Endothelial cell of umbilical vein (primary cell): Measurements from ENCODE around the gene LRRC72. TPM values are rescaled to one million over a fixed set of nuclear protein-coding genes. Genes with fewer than 3 reads are reported as not detected.

ENCODE experiments used
- BruUV-seq: library from RNA; stranded (reverse); fragments of 400-500 nt; replicated peaks from 2 replicates; lab custom pipeline; 2021; lab: Mats Ljungman, UMichigan
- CTCF ChIA-PET: fragments of 300-600, 350-600 bp; sonication (Branson Sonifier 250); formaldehyde crosslinking; loops from one replicate; lab custom pipeline; 2021; ENCODE audit warnings: antibody characterized with exemption, inconsistent platforms; lab: Charles Lee
- POLR2A ChIA-PET: fragments of 300-600, 350-600 bp; sonication (Branson Sonifier 250); formaldehyde crosslinking; loops from one replicate; lab custom pipeline; 2021; ENCODE audit warnings: antibody characterized with exemption, inconsistent platforms; lab: Charles Lee
- DNase-seq: peaks from one replicate; pipeline ENCODE4 v3.0.0-alpha.2; 2011; ENCODE audit warnings: low read depth, low spot score
- FAIRE-seq: peaks from 2 replicates; lab custom pipeline; 2011; peaks lifted over from hg19 to GRCh38; lab: Jason Lieb, UNC
- H2AFZ ChIP-seq: 2 replicates; pipeline ENCODE4 v1.6.0; 2012; ENCODE audit warnings: low read depth, low read length, control low read depth, inconsistent platforms
- H3K27ac ChIP-seq: 2 replicates; pipeline ENCODE4 v1.5.1; 2011; ENCODE audit warnings: low read depth, mild to moderate bottlenecking, control low read depth, low read length, moderate library complexity; ENCODE audit not compliant: insufficient read depth
- H3K27me3 ChIP-seq, 2 experiments: 2 replicates each; pipeline versions ENCODE4 v1.6.0 to v1.6.1; 2011; ENCODE audit warnings: low read length in 2 of 2, mixed read lengths in 1 of 2; ENCODE audit not compliant: control insufficient read depth in 2 of 2, insufficient read depth in 2 of 2
- H3K36me3 ChIP-seq, 2 experiments: 2 replicates in 1 of 2; 3 replicates in 1 of 2; pipeline ENCODE4 v1.5.1; 2011; ENCODE audit warnings: low read length in 2 of 2, mild to moderate bottlenecking in 1 of 2, moderate library complexity in 1 of 2; ENCODE audit not compliant: control insufficient read depth in 2 of 2, insufficient read depth in 2 of 2; ENCODE audit errors: extremely low read depth in 1 of 2
- H3K4me1 ChIP-seq: 3 replicates; pipeline ENCODE4 v1.5.1; 2011; ENCODE audit warnings: mild to moderate bottlenecking, low read length; ENCODE audit not compliant: control insufficient read depth, insufficient read depth; ENCODE audit errors: extremely low read depth
- H3K4me2 ChIP-seq: 2 replicates; pipeline ENCODE4 v1.6.1; 2011; ENCODE audit warnings: low read length, control low read depth, mixed read lengths; ENCODE audit not compliant: insufficient read depth
- H3K4me3 ChIP-seq, 3 experiments: fragments of 200-600 bp in 1 of 3; sonication (generic), shearing (Covaris generic) in 1 of 3; replicated peaks in 1 of 3; 2 replicates each; pipeline ENCODE4 v1.5.1; 2011 to 2016; ENCODE audit warnings: control low read depth in 3 of 3, low read length in 3 of 3, mild to moderate bottlenecking in 2 of 3, inconsistent platforms in 1 of 3, low read depth in 1 of 3, moderate library complexity in 1 of 3; ENCODE audit not compliant: insufficient read depth in 1 of 3
- H3K79me2 ChIP-seq: 2 replicates; pipeline ENCODE4 v1.6.0; 2012; ENCODE audit warnings: low read length, inconsistent platforms; ENCODE audit not compliant: control insufficient read depth, insufficient read depth
- H3K9ac ChIP-seq: replicated peaks from 2 replicates; pipeline ENCODE3; 2011; ENCODE audit warnings: low read length, control low read depth; ENCODE audit not compliant: insufficient read depth; ENCODE audit errors: extremely low read depth
- H3K9me1 ChIP-seq: replicated peaks from 3 replicates; pipeline ENCODE4 v1.6.0; 2011; ENCODE audit warnings: mild to moderate bottlenecking, low read length; ENCODE audit not compliant: control insufficient read depth, insufficient read depth; ENCODE audit errors: extremely low read depth
- H3K9me3 ChIP-seq: replicated peaks from 2 replicates; pipeline ENCODE4 v1.5.1; 2012; ENCODE audit warnings: low read length, inconsistent platforms; ENCODE audit not compliant: control insufficient read depth, insufficient read depth
- H4K20me1 ChIP-seq: replicated peaks from 2 replicates; pipeline ENCODE3; 2011; ENCODE audit warnings: mild to moderate bottlenecking, low read length; ENCODE audit not compliant: control insufficient read depth, insufficient read depth; ENCODE audit errors: extremely low read depth
- CTCF ChIP-seq, 2 donors: IDR thresholded peaks; 1 replicate in 1 of 2; 2 replicates in 1 of 2; pipeline ENCODE4 v1.5.1; 2011; ENCODE audit warnings: low read length in 2 of 2, mild to moderate bottlenecking in 2 of 2, moderate library complexity in 2 of 2, control low read depth in 1 of 2, inconsistent platforms in 1 of 2, low read depth in 1 of 2; ENCODE audit not compliant: insufficient read depth in 1 of 2; ENCODE audit errors: extremely low read depth in 1 of 2
- EZH2 ChIP-seq: IDR thresholded peaks from 2 replicates; pipeline ENCODE4 v1.6.1; 2012; ENCODE audit warnings: borderline replicate concordance, low read depth, mild to moderate bottlenecking, moderate library complexity, low read length, inconsistent platforms; ENCODE audit not compliant: severe bottlenecking
- FOS ChIP-seq: IDR thresholded peaks from 2 replicates; pipeline ENCODE4 v1.6.1; 2011; ENCODE audit warnings: mild to moderate bottlenecking, low read length, moderate library complexity, borderline replicate concordance; ENCODE audit not compliant: insufficient read depth
- GATA2 ChIP-seq: IDR thresholded peaks from 2 replicates; pipeline ENCODE4 v1.7.0; 2011; ENCODE audit warnings: low read depth, mild to moderate bottlenecking, moderate library complexity, mixed read lengths, low read length; ENCODE audit not compliant: insufficient read length, insufficient read depth
- JUN ChIP-seq: IDR thresholded peaks from 2 replicates; pipeline ENCODE4 v1.6.1; 2011; ENCODE audit warnings: borderline replicate concordance, low read depth; ENCODE audit not compliant: insufficient read length, insufficient read depth
- MYC ChIP-seq: IDR thresholded peaks from one replicate; pipeline ENCODE4 v1.6.1; 2011; ENCODE audit warnings: mild to moderate bottlenecking, low read depth, low read length
- POLR2A ChIP-seq: IDR thresholded peaks from 2 replicates; pipeline ENCODE4 v1.6.1; 2012; ENCODE audit warnings: low read depth, mild to moderate bottlenecking, control low read depth, low read length
- POLR2AphosphoS5 ChIP-seq: IDR thresholded peaks from 2 replicates; pipeline ENCODE4 v1.6.1; 2012; ENCODE audit warnings: low read depth, mild to moderate bottlenecking, control low read depth, low read length, moderate library complexity; ENCODE audit not compliant: insufficient read depth
- dilution Hi-C: fragments of 300-500 bp; cut with MboI; formaldehyde crosslinking; loops from one replicate; pipeline ENCODE4 v1.15.0; 2019; ENCODE audit warnings: low sequenced_read_pairs; ENCODE audit not compliant: extremely low pct_ligation_motif_present
- intact Hi-C: fragments of 100-400 bp; cut with micrococcal nuclease; formaldehyde crosslinking; loops from one replicate; pipeline ENCODE4 v1.10.0; 2022
- polyA plus RNA-seq, 4 experiments: library from polyadenylated mRNA; depleted of rRNA in 3 of 4; stranded (reverse) in 3 of 4; unstranded in 1 of 4; fragments of >200 nt; gene quantifications; 2 replicates each; pipeline versions ENCODE4 v1.2.1 to v1.2.3, GENCODE V29; 2011 to 2012; ENCODE audit warnings: missing spikeins in 1 of 4
- total RNA-seq: library from RNA; stranded (reverse); gene quantifications from 2 replicates; pipeline ENCODE4 v1.2.3, GENCODE V29; 2021
- TF ChIP-seq, protein P1 (sequence below): IDR thresholded peaks from 2 replicates; pipeline ENCODE4 v1.6.1; 2011; ENCODE audit not compliant: insufficient read depth, insufficient read length

The LRRC72 gene
- total and polyA plus RNA-seq, 2 donors (not counting 3 experiments of a cell fraction or from before 2014, with no cell fraction given), result not detected

DNA sequence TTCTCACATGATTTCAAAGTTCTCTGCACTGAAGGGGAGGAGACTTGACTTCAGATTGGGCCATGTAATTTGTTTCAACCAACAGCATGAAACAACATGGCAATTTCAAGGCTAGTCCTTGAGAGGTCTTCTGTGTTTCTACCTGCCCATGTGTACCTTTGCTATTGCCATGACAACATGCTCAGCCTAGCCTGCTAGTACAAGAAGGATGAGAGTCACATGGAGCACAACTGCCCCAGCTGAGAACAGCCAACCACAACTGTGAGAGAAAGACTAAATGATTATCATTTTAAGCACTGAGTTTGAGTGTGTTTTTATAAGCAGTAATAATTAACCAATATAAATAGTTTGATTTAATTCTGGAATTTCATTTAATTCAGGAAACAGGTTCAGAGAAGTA lies 77.0 kb downstream of the LRRC72 start:
- Histone ChIP-seq H3K4me1 (no peaks in the 10 kb centered on the region), H3K9me3 (no peaks in the 10 kb centered on the region), H4K20me1 (no peaks in the 10 kb centered on the region), H3K9me1 (no peaks in the 10 kb centered on the region), H3K79me2 (no peaks in the 10 kb centered on the region), H3K9ac (no peak overlapping the region), H3K27ac (no peak overlapping the region), H3K27me3 (no peaks in the 10 kb centered on the region), H2AFZ (no peak overlapping the region), H3K4me3 (no peak overlapping the region), H3K36me3 (peaks cover 0 to 2% of the 10 kb centered on the region in 2 experiments), H3K4me2 (no peak overlapping the region)
- intact Hi-C loops, result loop anchor here (1.0 kb wide), 1 partner anchor 315 kb away; no protein-coding TSS in a partner anchor
- FAIRE-seq (no peak), DNase-seq (no peak)
- TF ChIP-seq GATA2 (no peak), FOS (no peak), MYC (no peak), POLR2AphosphoS5 (no peak), CTCF (IDR thresholded peaks at IDR 0.05; ENCODE audit: extremely low read depth in 1 of 2, insufficient read depth in 1 of 2, low read depth in 1 of 2, low read length in 2 of 2) (no peak), POLR2A (no peak), JUN (no peak), EZH2 (no peak)
- TF ChIP-seq, protein P1, sequence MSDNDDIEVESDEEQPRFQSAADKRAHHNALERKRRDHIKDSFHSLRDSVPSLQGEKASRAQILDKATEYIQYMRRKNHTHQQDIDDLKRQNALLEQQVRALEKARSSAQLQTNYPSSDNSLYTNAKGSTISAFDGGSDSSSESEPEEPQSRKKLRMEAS, result no peak
- CTCF ChIA-PET, result interaction anchor here (1.2 kb wide), 1 partner anchor 8 kb away, joined by 3 read pairs; no protein-coding TSS in a partner anchor
- POLR2A ChIA-PET, result no interaction called here
- no TSS peak for BruUV-seq
- dilution Hi-C loops, result no loop called here
